CD4-positive, alpha-beta T cell treated with Interleukin-2 at 100 ng/mL for 4 hours (primary cell): ENCODE results near the gene RANBP10.
"Not testable (repeated sequence)": the region's sequence is repeated elsewhere in the genome, so short reads cannot be mapped to it uniquely, and the experiment has no call there.

Experiments
- DNase-seq: peaks from one replicate; pipeline ENCODE4 v3.0.0-alpha.2; 2020; ENCODE audit warnings: low spot score

The RANBP10 gene

GRCh38 chr16:67806428-67807147 is at the start of gene RANBP10, which contains the start of gene TSNAXIP1:
Gene RANBP10, minus strand, starts transcription at chr16:67806560. Its CDS starts 24 bp downstream, at chr16:67806536.
Gene TSNAXIP1, plus strand, starts transcription at chr16:67806889. Its CDS starts 261 bp downstream, at chr16:67807150.
- DNase-seq, result peak; percentile 98

- no peak for DNase-seq
These were observed 49.4 kb upstream of the RANBP10 start for GRCh38 chr16:67855789-67856188.

- DNase-seq, result no peak
These were observed 47.3 kb upstream of the RANBP10 start for GRCh38 chr16:67853670-67854069.

- no peak for DNase-seq
These were observed 41.8 kb upstream of the RANBP10 start for GRCh38 chr16:67848118-67848517.

GRCh38 chr16:67847064-67847861 is 40.9 kb upstream of the RANBP10 start, which contains the start of gene CENPT:
Gene CENPT, minus strand, starts transcription at chr16:67847693. Its CDS starts 13,834 bp downstream, at chr16:67833859.
- DNase-seq, result no peak

- peak; percentile 96 for DNase-seq
These were observed 40.1 kb upstream of the RANBP10 start, which contains the start of gene NUTF2 for GRCh38 chr16:67846320-67847063. Gene NUTF2, plus strand, starts transcription at chr16:67846933. Its CDS starts 18,198 bp downstream, at chr16:67865131.

GRCh38 chr16:67846063-67846319 is 39.6 kb upstream of the RANBP10 start:
- no peak for DNase-seq

GRCh38 chr16:67845291-67846062 is 39.1 kb upstream of the RANBP10 start:
- DNase-seq, result no peak

- no peak for DNase-seq
These were observed 38.1 kb upstream of the RANBP10 start for GRCh38 chr16:67844497-67844896.

- DNase-seq, result no peak
These were observed 37.0 kb upstream of the RANBP10 start for GRCh38 chr16:67843343-67843765.

GRCh38 chr16:67842509-67843342 is 36.4 kb upstream of the RANBP10 start:
- peak; percentile 64 for DNase-seq

- peak; percentile 96 for DNase-seq
These were observed 35.6 kb upstream of the RANBP10 start, which contains the start of gene THAP11 for GRCh38 chr16:67841816-67842508. Gene THAP11, plus strand, starts transcription at chr16:67842320. Its CDS starts 235 bp downstream, at chr16:67842555.

- DNase-seq, result no peak
These were observed 34.9 kb upstream of the RANBP10 start for GRCh38 chr16:67841198-67841815.

- DNase-seq, result no peak
These were observed 31.5 kb upstream of the RANBP10 start for GRCh38 chr16:67837811-67838210.

GRCh38 chr16:67837190-67837589 is 30.8 kb upstream of the RANBP10 start:
- DNase-seq, result not testable (repeated sequence)

GRCh38 chr16:67834242-67834614 is 27.9 kb upstream of the RANBP10 start:
- DNase-seq, result no peak

GRCh38 chr16:67833415-67834241 is 27.3 kb upstream of the RANBP10 start:
- DNase-seq, result peak; percentile 95

- DNase-seq, result no peak
These were observed 26.7 kb upstream of the RANBP10 start for GRCh38 chr16:67833030-67833414.

GRCh38 chr16:67828651-67829050 is 22.3 kb upstream of the RANBP10 start:
- no peak for DNase-seq
